GM21423 (cell line): Measurements from ENCODE around the gene ZFP36.

Experiments used
- ATAC-seq: cut with Tn5 transposase; IDR thresholded peaks from one replicate; pipeline ENCODE4 v1.9.1; 2021; ENCODE audit warnings: mild to moderate bottlenecking, moderate library complexity; ENCODE audit not compliant: unreplicated experiment

Gene ZFP36

DNA sequence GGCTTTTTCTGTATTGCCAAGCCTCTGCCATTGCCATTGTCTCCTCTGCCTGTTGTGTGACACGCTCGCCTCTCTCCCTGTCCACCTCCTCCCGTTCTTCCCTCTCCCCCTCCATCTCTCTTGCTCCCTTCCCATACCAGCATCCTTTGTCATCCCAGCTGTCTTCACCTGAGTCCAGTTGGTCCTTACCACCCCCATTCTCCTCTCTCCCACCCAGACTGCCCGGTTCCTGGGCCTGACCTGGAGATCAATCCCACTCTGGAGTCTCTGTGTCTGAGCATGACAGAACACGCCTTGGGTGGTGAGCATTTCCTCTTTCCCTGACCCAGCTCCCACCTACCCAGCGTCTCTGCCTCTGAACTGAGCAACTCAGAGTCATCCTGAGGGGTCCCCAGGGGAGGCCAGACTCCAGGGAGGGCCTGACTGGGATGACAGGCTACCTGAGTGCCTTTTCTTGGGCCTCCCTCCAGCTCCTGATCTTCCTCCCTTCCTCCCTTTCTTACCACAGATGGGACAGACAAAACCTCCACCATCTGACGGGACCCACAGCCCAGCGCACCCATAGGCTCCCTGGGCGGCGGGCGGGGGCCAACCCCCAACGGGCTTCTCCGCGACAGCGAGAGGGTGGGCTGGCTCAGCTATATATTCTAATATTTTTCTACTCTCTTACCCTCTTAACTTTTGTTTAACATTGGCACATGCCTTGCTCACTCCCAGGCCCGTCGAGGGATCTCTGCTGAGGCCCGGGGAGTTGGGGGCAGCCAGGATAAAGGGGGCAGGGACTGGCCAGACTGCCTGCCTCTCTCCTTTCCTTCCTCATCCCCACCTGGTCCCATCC lies 23.4 kb upstream of the ZFP36 start:
- no peak for ATAC-seq

DNA sequence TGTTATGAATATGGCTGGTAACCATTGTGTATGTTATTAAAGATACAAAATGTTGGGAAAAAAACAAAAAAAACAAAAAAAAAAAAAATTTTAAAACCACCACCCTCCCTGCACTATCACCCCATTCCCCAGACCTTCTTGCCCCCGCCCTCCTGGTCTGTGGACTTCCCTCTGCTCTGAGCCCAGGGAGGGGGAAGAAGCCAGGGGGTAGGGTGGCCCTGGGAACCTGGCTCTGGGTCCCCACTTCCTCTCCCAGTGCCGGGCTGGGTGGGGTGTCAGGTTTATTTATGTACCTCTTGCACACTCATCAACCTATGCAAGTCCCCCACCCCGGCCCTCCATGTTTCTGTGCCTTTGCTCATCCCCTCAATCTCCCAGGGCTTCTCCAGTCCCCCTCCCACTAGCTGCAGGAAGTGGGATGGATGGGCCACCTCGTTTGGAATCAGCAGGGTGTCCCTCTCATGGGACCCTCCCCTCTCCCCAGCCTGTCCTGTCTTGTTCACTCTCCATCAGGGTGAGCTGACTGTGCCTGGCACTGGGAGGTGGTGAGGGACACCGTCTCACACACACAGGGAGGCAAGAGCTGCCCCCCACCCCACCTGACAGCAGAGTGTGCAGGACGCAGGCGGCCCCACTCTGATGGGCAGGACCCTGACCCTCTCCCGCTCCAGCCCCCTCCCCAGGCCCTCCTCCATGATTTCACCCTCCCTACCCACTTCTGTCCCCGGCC lies 21.6 kb upstream of the ZFP36 start:
- no peak for ATAC-seq

DNA sequence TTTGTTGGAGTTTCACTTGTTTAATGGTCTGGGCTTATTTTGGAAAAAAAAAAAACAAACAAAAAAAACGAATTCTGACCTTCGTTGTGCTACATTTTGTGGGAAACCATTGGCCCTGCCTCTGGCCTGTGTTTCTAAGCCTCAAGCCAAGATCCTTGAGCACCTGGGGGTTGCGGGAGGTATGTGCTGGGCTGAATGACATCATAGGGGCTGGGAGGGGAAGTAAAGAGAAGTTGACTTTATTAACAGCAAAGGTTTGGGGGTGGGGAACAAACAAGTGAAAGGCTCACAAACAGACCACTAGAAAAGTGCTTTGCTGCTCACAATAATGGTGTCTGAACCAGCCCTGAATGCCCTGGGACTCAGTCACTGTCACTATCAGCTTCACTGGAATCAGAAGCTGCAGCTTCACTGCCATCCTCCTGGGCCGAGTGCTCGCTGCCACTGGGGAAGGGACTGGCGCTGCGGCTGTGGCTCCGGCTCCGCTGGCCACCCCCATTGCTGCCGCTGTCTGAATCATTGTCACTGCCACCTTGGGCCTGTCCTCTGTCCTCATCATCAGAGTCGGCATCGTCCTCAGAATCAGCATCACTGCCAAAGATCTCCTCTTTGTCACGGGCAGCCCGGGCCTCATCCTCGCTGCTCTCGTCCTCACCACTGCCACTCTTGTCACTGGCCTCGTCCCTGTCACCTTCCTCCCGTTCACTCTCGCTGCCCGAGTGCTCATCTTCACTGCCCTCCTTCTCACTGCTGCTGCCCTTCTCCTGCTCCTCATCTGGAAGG lies 20.8 kb upstream of the ZFP36 start:
- ATAC-seq: no peak

DNA sequence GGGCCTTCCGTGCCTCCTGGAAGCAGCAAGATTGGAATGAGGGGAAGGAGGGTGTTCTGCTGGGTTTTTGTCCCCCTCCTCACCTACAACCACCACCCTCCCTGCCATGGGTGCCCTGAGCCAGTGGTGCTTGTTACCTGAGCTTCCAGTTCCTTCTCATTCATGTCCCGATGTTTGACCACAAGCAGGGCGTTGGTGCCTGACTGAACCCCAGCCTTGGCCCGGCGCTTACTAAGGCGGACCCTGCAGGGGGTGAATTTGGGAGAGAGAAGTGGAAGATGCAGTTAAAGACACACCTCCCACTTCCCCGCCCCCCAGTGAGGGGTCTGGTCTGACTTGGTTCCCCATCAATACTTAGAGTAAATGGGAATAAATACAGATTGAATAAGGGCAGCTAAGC lies 20.1 kb upstream of the ZFP36 start:
- no peak for ATAC-seq

DNA sequence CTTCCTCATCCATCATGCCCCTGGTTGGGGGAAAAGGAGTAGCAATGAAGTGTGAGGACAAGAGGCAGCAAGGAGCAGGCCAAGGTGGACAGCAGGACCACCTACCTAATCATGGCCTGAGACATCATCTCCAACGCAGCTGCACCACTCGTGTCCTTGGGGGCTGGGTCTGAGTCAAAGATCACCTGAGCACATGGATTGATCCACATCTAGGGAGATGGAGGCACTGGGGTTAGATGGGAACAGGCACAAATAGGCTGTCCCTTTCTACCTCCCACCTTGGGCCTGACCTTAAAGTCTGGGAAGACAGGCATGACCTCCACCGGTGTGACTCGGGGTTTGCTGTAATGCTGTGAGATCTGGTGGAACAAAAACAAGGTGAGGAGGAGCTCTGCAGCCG lies 18.0 kb upstream of the ZFP36 start:
- no peak for ATAC-seq

DNA sequence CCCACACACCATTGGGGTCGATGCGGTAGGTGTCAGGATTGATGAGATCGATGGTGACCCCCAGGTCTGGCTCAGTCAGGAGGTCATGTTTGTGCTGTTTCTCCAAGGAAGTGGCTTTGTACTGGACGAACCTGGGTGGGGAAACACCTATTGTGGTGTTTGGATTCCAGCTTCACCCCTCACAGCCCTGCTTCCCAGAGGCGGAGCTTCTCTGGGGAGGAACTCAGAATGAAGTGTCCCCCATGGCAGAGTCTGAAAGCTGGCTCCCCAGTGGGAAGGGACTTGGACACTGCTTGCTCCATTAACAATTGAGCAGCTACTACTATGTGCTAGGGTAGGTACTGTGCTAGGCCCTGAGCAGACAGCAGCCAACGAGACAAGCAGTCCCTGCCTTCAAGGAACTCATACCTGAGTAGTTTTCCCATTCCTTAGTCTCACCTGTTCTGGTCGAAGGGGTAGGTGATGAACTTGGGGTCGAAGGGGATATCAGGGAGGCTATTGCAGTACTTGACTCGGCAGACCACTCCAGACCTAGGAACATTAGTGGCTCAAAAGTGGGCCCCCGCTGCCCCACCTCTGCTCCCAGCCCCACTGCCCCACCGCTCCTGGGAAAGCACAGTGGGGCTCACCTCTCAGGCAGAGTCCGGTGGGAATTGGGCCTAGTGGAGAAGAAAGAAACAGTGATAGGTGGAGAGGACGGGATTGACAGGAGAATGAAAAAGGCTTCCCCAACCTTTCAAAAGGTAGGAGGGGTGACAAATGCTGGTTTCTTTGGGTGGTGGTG lies 16.8 kb upstream of the ZFP36 start:
- no peak for ATAC-seq

DNA sequence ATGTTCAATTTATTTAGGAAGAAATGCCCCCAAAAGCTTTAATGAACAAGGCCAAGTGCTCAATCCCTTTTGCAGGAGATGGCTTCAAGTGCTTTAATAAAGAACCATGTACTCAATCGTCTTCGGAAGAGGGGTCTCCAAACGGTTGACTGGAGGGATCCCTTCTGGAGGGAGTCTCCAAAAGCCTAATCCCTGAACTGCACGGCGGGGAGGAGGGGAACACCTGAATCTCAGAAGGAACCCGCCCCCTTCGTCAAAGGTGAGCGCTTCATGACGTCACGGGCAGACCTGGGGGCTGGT lies 16.2 kb upstream of the ZFP36 start:
- no peak for ATAC-seq

DNA sequence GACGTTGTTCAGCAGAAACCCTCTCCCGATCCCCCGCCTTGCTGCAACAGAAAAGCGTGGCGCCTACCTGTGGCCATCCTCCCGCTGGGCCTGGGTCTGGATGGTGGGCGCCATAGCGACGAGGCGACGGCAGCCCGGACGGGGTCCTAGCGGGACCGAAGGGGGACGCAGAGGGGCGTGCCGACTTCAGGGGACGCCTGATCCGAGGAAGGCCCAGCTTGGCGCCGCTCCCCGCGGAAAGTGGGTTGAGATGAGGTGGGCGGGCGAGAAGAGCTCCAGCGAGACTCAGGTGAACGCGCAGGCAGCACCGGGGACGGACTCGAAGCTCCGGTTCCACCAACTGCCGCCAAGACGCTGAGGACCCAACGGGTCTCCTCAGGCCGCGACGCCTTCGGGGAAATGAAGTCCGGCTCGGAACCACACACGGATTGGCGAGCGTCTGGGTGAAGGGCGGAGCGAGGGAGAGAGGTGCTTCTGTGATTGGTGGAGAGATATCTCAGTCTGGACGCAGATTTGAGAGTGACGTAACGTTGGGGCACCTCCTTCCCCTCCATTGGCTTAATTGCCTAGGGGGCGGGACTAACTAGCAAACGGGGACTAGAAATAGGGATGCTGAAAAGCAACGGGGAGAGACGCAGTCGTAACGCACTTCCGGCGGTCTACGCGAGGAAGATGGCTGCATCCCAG lies 15.8 kb upstream of the ZFP36 start, which contains the start of the genes MED29 and PAF1:
TSS of gene MED29 (plus strand) at position 628 of the 687 bp plus-strand sequence. CDS start at position 673, 45 bp downstream.
TSS of gene PAF1 (minus strand) at position 356 of the 687 bp plus-strand sequence. CDS start at position 114, 242 bp downstream.
- ATAC-seq: peak; percentile 90

DNA sequence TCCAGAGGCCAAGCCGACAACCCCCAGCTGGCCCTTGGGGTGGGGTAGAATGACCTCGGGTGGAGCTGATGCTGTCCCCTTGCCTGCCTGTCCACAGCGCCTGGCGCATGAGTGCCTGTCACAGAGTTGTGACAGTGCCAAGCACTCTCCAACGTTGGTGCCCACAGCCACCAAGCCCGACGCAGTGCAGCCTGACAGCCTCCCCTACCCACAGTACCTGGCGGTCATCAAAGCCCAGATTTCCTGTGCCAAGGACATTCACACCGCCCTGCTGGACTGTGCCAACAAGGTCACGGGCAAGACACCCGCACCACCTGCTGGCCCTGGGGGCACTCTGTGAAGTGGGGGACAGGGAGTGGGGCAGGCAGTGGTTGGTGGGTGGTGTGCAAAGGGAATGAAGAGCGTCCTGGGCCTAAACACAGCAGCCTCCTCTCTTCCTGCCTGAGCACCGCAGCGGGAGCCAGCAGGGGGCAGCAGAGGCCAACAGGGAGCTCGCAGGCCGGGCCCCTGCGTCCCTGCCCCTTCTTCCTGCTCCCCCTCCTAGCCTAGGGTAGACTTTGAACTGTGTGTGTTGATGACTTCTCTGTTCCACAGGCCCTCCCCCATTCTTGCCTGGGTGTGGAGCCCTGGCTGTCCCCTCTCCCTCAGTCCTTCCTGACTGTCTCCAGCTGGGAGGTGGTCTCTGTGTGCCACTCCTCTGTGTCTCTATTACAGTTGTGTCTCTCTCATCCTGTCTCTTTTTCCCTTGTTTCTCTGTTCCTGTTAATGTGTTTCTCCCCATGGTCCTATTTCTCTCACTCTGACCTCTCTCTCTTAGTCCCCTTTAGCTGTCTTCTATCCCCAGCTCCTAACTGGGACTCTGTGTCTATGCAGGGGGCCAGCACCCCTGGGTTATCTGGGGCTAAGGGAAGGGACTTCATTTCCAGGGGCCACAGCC lies 9.0 kb upstream of the ZFP36 start:
- ATAC-seq: peak; percentile 30

DNA sequence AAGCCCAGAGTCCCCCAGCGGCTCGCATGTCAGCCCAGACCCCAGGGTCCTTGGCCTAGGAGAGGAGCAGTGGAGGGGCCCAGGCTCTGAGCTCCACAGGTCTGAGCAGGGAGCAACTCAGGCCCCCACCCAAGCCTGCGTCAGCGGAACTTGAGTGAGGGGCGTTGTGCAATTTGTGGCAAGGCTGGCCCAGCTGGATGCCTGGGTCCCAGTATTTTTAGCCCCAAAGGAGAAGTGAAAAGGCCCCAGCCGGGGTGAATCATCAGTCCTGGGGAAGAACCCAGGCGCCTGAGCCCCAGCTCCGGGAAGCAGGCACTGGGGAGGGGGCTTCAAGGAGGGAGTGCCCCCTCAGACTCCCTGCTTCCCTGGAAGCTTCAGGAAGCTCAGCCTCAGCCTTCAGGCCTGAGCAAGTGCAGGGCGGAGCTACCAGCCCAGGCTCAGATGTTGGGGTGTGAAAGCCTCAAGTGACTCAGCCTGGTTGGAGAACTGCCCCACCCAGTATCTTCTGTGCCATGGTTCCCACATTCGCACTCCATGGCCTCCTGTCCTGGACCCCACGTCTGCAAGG lies 8.3 kb upstream of the ZFP36 start:
- no peak for ATAC-seq

DNA sequence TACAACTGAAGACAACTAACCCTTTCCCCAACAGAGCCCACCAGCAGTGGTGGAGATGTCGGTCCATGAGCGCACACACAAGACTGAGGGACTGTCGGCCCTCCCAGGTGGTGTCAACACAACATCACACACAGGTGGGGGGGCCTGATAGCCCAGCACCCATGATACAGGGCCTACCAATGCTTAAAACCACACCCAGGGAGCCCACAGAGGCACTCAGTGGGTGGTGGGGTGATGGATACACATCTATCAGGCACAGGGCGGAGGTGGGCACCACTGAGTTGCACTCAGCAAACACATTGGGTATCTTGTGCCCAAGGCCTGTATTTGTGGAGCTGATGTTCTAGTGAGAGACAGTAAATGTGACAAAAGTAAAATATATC lies 7.0 kb upstream of the ZFP36 start:
- no peak for ATAC-seq

DNA sequence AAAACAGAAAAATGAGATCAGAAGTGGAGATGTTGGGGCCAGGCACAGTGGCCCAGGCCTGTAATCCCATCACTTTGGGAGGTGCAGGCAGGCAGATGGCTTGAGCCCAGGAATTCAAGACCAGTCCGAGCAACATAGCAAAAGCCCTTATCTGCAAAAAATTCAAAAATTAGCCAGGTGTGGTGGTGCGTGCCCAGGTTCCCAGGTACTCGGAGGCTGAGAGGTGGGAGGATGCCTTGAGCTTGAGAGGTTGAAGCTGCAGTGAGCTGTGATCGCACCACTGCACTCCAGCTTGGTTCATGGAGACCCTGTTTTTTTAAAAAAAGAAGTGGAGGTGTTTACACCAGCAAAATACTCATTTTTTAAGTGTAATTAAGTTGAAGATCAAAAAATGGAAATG lies 6.6 kb upstream of the ZFP36 start:
- no peak for ATAC-seq

DNA sequence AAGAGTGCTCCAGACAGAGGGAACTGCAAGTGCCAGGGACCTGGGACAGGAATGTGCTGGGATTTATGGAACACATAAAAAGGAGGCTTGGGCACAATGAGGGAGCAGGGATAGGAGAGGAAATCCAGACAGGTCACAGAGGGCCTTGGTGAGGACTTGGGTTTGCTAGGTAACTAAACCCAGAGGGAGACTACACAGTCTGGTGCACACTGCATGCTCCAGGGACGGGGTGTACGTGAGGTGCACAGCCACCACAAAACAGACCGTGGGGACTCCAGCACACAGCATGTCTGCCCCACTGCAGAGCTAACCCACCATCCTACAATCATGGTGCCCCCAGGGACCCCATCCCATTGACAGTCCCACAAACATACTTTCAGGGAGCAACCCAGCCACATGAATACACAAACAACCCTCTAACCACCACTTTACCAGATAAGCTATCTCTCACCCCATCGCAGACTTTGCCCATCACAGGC lies 5.5 kb upstream of the ZFP36 start:
- ATAC-seq: peak; percentile 9

DNA sequence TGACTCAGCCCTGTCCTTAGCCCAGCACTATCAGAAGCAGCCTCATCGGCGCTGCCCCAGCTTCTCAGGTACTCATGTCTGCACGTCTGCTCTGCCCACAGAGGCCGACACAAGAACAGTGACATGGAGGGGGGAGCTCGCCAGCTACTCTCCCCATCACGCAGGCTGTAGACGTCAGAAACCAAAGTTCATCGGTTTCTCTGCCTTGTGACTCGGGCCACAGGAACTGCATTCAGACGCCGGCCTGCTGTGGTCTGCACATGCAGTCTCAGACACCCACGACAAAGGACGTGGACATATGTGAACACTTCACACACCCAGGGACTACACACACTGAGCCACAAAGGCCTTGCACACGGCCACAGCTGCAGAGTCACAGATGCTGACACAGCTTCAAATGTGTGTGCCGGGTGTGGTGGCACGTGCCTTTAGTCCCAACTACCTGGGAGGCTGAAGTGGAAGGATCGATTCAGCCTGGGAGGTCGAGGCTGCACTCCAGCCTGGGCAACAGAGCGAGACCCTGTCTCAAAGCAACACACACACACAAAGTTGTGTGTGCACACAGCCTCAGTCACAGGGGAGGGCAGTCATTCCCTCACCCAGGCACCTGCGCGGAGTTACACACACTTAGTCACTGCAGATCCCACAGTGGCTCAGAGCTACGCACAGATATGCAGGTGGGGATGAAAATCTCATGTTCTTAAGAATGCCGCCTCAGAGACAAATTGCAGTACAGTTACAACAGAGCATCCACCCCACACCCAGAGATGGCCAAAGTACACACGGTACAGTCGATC lies 4.9 kb upstream of the ZFP36 start:
- ATAC-seq: peak; percentile 16

DNA sequence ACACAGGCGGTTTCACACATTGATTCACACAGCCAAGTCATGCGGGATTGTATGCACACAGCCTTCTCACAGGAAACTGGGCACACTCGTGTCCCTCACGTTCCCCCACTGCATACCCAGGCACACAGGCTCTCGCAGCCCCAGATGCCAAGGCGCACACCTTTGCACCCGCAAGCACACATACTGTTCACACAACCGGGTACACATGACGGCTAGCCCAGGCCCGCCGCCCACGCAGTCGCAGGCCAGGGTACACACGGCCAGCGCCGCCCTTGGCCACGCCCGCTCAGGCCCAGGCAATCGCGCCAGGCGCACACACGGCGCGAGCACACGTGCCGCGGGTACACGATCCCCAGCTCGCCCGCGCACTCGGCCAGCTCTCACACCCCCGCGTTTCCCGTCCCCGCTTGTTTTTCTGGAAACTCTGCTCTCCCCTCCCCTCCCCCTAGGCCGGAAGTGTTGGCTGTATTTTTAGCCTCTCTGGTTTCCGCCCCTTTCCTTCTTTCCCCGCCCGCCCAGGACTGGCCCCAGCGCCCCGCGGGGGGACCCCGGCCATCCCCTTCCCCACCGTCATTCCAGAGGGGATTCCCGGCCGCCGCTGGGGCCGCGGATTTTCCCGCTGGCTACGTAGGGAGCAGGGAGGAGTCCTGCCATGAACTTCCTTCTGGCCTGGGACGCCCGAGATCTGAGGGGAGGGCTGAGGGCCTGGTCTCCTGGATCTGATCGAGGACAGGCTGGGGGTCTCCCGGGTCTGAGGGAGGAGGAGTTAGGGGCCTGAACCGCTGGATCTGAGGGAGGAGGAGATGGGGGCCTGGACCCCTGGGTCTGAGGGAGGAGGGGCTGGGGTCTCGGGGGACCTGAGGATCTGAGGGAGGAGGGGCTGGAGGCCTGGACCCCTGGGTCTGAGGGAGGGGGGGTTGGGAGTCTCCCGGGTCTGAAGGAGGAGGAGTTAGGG lies 4.0 kb upstream of the ZFP36 start:
- ATAC-seq: peak; percentile 20
